HK-2 (cell line): ENCODE measurements around the gene CCM2.
A peak's percentile ranks its signal among the peaks of the same experiment; 100 is the strongest.
"Not testable (repeated sequence)": the region's sequence is repeated elsewhere in the genome, so short reads cannot be mapped to it uniquely, and the experiment has no call there.

ENCODE experiments used
- DNase-seq: peaks from one replicate; pipeline ENCODE4 v3.0.0-alpha.2; 2018; ENCODE audit not compliant: unreplicated experiment

CCM2 gene

GRCh38 chr7:44999245-45000092, 532 bp upstream of the CCM2 start:
- DNase-seq = peak; percentile 100

- no peak for DNase-seq
Measured at GRCh38 chr7:45001138-45001694, 1.2 kb downstream of the CCM2 start.

DNA sequence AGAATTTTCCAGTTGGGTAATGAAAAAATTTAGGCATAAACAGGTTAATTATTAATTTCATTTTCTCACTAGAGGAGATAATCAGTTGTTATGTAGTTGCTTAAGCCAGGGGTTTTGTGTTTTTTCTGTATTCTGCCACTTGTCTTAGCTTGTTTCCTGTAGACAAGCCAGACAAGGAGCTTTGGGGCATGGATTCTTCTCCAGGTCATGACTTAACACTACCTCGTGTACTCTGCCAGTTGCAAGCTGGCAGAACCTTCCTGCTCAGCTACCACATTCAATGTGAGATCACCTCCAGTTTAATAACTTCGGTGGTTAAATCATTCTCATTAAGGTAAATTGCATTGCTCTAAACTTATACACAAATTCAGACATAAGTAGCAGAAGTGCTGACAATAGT, 1.8 kb downstream of the CCM2 start:
- DNase-seq = no peak

GRCh38 chr7:45003789-45004188, 3.8 kb downstream of the CCM2 start:
- no peak for DNase-seq

DNA sequence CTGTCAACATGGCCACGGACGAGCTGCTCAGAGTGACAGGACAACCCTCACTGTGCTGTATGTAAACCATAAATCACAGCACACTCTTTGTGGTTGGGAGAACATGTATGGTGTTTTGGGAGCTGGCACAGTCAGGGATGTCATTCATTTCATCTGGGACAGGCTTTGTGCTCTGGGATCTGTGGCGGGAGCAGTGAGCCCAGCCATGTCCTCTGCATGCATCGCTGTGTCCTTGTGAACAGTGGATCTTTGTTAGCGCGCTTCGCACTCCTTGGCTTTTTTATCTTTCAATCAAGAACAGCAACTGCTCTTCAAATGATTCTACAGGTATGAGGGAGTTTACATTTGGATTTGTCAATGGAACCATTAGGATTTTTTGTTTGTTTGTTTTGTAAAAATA, 7.1 kb downstream of the CCM2 start:
- DNase-seq = no peak

GRCh38 chr7:45007571-45008328, 7.7 kb downstream of the CCM2 start:
- DNase-seq = no peak

GRCh38 chr7:45013465-45013967, 13.5 kb downstream of the CCM2 start:
- no peak for DNase-seq

GRCh38 chr7:45015313-45015712, 15.3 kb downstream of the CCM2 start:
- DNase-seq = no peak

DNA sequence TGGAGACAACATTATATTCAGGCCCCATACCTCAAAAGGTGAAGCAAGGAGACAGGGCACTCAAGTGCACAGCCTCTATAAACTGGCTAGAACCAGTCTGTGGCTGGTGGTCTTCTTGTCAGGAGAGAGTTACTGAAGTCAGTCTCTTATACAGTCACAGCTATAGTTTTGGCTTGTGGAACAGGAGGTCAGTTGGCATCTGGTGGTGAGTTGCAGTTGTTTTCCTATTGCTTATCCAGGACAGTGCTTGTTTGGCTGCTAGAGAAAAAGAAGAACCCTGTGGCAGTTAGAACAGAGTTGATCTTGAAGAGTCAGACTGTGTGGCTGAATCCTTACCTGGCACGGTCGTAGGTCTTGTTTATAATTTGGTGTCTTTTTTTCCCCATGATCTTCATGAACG, 17.3 kb downstream of the CCM2 start:
- DNase-seq = no peak

GRCh38 chr7:45020915-45021314, 20.9 kb downstream of the CCM2 start:
- no peak for DNase-seq

GRCh38 chr7:45021604-45022296, 21.7 kb downstream of the CCM2 start:
- DNase-seq = peak; percentile 38

GRCh38 chr7:45024126-45024744, 24.2 kb downstream of the CCM2 start:
- no peak for DNase-seq

DNA sequence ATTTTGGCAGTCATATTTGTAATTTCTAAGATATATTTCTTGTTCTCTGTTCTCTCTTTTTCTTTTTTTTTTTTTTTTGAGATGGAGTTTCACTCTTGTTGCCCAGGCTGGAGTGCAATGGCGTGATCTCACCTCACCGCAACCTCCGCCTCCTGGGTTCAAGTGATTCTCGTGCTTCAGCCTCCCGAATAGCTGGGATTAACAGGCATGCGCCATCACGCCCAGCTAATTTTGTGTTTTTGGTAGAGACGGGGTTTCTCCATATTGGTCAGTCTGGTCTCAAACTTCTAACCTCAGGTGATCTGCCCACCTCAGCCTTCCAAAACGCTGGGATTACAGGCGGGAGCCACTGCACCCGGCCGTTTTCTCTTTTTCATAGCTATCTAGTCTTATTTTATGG, 25.5 kb downstream of the CCM2 start:
- DNase-seq = not testable (repeated sequence)

DNA sequence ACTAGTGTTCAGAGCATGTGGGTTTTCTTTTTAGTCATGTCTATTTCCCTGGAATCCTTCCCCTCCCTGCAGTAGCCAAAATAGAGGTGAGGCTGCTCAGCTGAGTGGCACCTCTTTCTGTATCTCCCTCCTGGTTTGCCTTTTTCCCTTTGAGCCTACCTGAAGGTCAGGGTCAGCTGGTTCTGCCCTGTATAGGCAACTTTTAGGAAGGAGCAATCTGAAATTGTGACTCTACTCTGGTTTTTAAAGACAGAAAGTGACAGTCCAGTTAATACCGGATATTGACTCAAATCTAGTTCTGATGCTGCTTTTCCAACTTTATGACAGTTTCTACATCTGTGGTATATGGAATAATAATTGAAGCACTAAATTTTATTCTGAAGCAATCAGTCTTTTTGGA, 26.0 kb downstream of the CCM2 start:
- DNase-seq = no peak

GRCh38 chr7:45026984-45027773, 27.2 kb downstream of the CCM2 start:
- no peak for DNase-seq

- no peak for DNase-seq
Measured at GRCh38 chr7:45027774-45028114, 27.7 kb downstream of the CCM2 start.

GRCh38 chr7:45028138-45028919, 28.3 kb downstream of the CCM2 start:
- DNase-seq = no peak

DNA sequence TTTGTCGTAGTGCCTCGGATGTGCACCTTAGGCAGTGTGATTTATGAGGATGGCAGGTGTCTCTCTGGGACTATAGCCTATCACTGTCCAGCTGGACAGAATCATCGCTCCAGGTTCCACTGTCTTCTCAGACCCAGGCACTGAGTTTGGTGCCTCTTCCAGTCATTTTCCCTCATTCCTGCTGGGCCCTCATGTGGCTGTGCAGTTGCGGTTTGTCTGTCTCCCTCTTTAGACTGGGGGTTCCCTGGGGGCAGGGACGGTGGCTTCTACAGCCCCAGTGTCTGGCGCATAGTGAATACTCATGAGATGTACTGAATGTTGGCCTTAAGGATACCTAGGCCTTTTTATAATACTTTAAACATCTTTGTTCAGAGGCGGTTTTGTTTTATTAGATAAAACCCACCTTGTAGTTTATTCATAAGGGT, 28.9 kb downstream of the CCM2 start:
- DNase-seq = no peak

GRCh38 chr7:45031829-45032228, 31.8 kb downstream of the CCM2 start:
- no peak for DNase-seq

GRCh38 chr7:45032421-45032820, 32.4 kb downstream of the CCM2 start:
- DNase-seq = no peak
